Activated CD4-positive, alpha-beta T cell treated with anti-CD3 and anti-CD28 coated beads, Interleukin-2, Interleukin-6, amounts not matched to agents 100 ng/mL and 50 ng/mL, durations not matched to agents 16 hours and 8 hours (primary cell): ENCODE results near the gene PSMG1.
"Not testable (repeated sequence)": the region's sequence is repeated elsewhere in the genome, so short reads cannot be mapped to it uniquely, and the experiment has no call there.

Experiments
- DNase-seq: peaks from one replicate; pipeline ENCODE4 v3.0.0-alpha.2; 2020

The PSMG1 gene

GRCh38 chr21:39187141-39187540, 3.9 kb upstream of the PSMG1 start:
- DNase-seq: no peak

- DNase-seq: no peak
Observed at GRCh38 chr21:39186676-39187075, 3.4 kb upstream of the PSMG1 start.

- no peak for DNase-seq
Observed at GRCh38 chr21:39185157-39185556, 1.9 kb upstream of the PSMG1 start.

GRCh38 chr21:39184050-39184980, 1.1 kb upstream of the PSMG1 start:
- no peak for DNase-seq

- peak; percentile 21 for DNase-seq
Observed at GRCh38 chr21:39182484-39183271, 573 bp downstream of the PSMG1 start.

- no peak for DNase-seq
Observed at GRCh38 chr21:39182016-39182415, 1.2 kb downstream of the PSMG1 start.

GRCh38 chr21:39181205-39181818, 1.9 kb downstream of the PSMG1 start:
- DNase-seq: no peak

GRCh38 chr21:39180429-39181019, 2.7 kb downstream of the PSMG1 start:
- DNase-seq: peak; percentile 23

- DNase-seq: no peak
Observed at GRCh38 chr21:39178421-39178820, 4.8 kb downstream of the PSMG1 start.

GRCh38 chr21:39176271-39176709, 7.0 kb downstream of the PSMG1 start:
- no peak for DNase-seq

GRCh38 chr21:39175665-39176064, 7.6 kb downstream of the PSMG1 start:
- no peak for DNase-seq

- DNase-seq: no peak
Observed at GRCh38 chr21:39175154-39175553, 8.1 kb downstream of the PSMG1 start.

- DNase-seq: no peak
Observed at GRCh38 chr21:39173716-39174680, 9.3 kb downstream of the PSMG1 start.

GRCh38 chr21:39169906-39170305, 13.3 kb downstream of the PSMG1 start:
- no peak for DNase-seq

- DNase-seq: no peak
Observed at GRCh38 chr21:39168800-39169199, 14.5 kb downstream of the PSMG1 start.

- no peak for DNase-seq
Observed at GRCh38 chr21:39164523-39164922, 18.7 kb downstream of the PSMG1 start.

GRCh38 chr21:39161064-39161463, 22.2 kb downstream of the PSMG1 start:
- DNase-seq: no peak

GRCh38 chr21:39159342-39160063, 23.7 kb downstream of the PSMG1 start:
- no peak for DNase-seq

- not testable (repeated sequence) for DNase-seq
Observed at GRCh38 chr21:39157241-39157640, 26.0 kb downstream of the PSMG1 start.

GRCh38 chr21:39156024-39156423, 27.2 kb downstream of the PSMG1 start:
- no peak for DNase-seq

GRCh38 chr21:39155578-39155977, 27.7 kb downstream of the PSMG1 start:
- no peak for DNase-seq
